ENCODE data around the gene KLC3.

- TF ChIP-seq CTCF (IDR thresholded peaks at IDR 0.05; ENCODE audit: insufficient read depth, low read length, poor library complexity, severe bottlenecking) (no peak), EZH2phosphoT487 (conservative IDR thresholded peaks at IDR 0.05; ENCODE audit: low read length) (no peak)
Observed at GRCh38 chr19:45361608-45362007, 21.1 kb downstream of the KLC3 start.
